B cell (primary cell): Measurements from ENCODE around the gene KIAA1191. TPM values are rescaled to one million over a fixed set of nuclear protein-coding genes. Genes with fewer than 3 reads are reported as not detected.

ENCODE experiments used
- ATAC-seq: fragments of 200-7000 bp; cut with Tn5 transposase; one replicate; pipeline ENCODE4 v1.10.0; 2021; ENCODE audit warnings: low read depth, mild to moderate bottlenecking, moderate number of reproducible peaks, moderate library complexity
- CTCF ChIA-PET: fragments of 350-600 bp; sonication (Branson Sonifier 250); formaldehyde crosslinking; loops from one replicate; lab custom pipeline; 2021; ENCODE audit warnings: antibody characterized with exemption, inconsistent platforms; lab: Charles Lee
- POLR2A ChIA-PET: fragments of 350-600 bp; sonication (Branson Sonifier 250); formaldehyde crosslinking; loops from one replicate; lab custom pipeline; 2021; ENCODE audit warnings: antibody characterized with exemption; lab: Charles Lee
- DNase-seq: peaks from one replicate; pipeline ENCODE4 v3.0.0; 2013
- H2AFZ ChIP-seq: 2 replicates; pipeline ENCODE4 v1.6.1; 2012; ENCODE audit warnings: mild to moderate bottlenecking, low read depth, low read length; ENCODE audit not compliant: insufficient read depth, poor library complexity, severe bottlenecking
- H3K27ac ChIP-seq, 2 donors: 1 replicate in 1 of 2; 2 replicates in 1 of 2; pipeline ENCODE4 v1.5.1; 2012 to 2013; ENCODE audit warnings: low read length in 2 of 2, mild to moderate bottlenecking in 2 of 2, moderate library complexity in 1 of 2
- H3K27me3 ChIP-seq, 4 experiments: fragments of 200-600 bp in 1 of 4; sonication (generic) in 1 of 4; replicated peaks in 1 of 4; 1 replicate in 2 of 4; 2 replicates in 2 of 4; pipeline versions ENCODE4 v1.6.1 to v1.7.0; 2013 to 2016; ENCODE audit warnings: low read length in 3 of 4, mild to moderate bottlenecking in 2 of 4, mixed read lengths in 1 of 4, moderate library complexity in 1 of 4; ENCODE audit not compliant: insufficient read depth in 4 of 4, control insufficient read depth in 3 of 4; ENCODE audit errors: control extremely low read depth in 1 of 4
- H3K36me3 ChIP-seq, 2 experiments: replicated peaks in 1 of 2; 1 replicate in 1 of 2; 2 replicates in 1 of 2; pipeline versions ENCODE4 v1.6.1 to v1.7.1; 2013; ENCODE audit warnings: low read length in 1 of 2; ENCODE audit not compliant: insufficient read depth in 2 of 2, control insufficient read depth in 1 of 2; ENCODE audit errors: control extremely low read depth in 1 of 2, extremely low read depth in 1 of 2
- H3K4me1 ChIP-seq, 2 donors: fragments of 200-600 bp in 1 of 2; sonication (generic) in 1 of 2; 1 replicate in 1 of 2; 2 replicates in 1 of 2; pipeline versions ENCODE4 v1.5.1 to v1.6.1; 2013 to 2017; ENCODE audit warnings: low read length in 2 of 2; ENCODE audit not compliant: control insufficient read depth in 2 of 2, insufficient read depth in 2 of 2
- H3K4me2 ChIP-seq: replicated peaks from 2 replicates; pipeline ENCODE3; 2012; ENCODE audit warnings: mild to moderate bottlenecking, low read depth, low read length; ENCODE audit not compliant: poor library complexity, severe bottlenecking
- H3K4me3 ChIP-seq, 5 experiments: fragments of 200-600 bp in 1 of 5; sonication (generic) in 1 of 5; 1 replicate in 3 of 5; 2 replicates in 2 of 5; pipeline versions ENCODE4 v1.5.1 to v1.7.0; 2011 to 2016; ENCODE audit warnings: low read length in 4 of 5, mild to moderate bottlenecking in 4 of 5, low read depth in 2 of 5, control low read depth in 1 of 5, moderate library complexity in 1 of 5; ENCODE audit not compliant: insufficient read depth in 1 of 5; ENCODE audit errors: control extremely low read depth in 1 of 5, extremely low read depth in 1 of 5
- H3K79me2 ChIP-seq: fragments of 200-600 bp; sonication (generic); one replicate; pipeline ENCODE4 v1.6.0; 2016; ENCODE audit warnings: low read length; ENCODE audit not compliant: control insufficient read depth, insufficient read depth
- H3K9ac ChIP-seq: fragments of 200-600 bp; sonication (generic); 2 replicates; pipeline ENCODE4 v1.6.1; 2017; ENCODE audit warnings: mild to moderate bottlenecking, low read length, moderate library complexity
- H3K9me3 ChIP-seq, 3 donors: one replicate each; pipeline versions ENCODE4 v1.6.1 to v1.7.1; 2013; ENCODE audit warnings: low read length in 2 of 3; ENCODE audit not compliant: control insufficient read depth in 2 of 3, insufficient read depth in 1 of 3; ENCODE audit errors: control extremely low read depth in 1 of 3
- H4K20me1 ChIP-seq: 2 replicates; pipeline ENCODE4 v1.6.0; 2012; ENCODE audit warnings: mild to moderate bottlenecking, low read length; ENCODE audit not compliant: insufficient read depth, control insufficient read depth, poor library complexity, severe bottlenecking
- H3K27ac Mint-ChIP-seq: one replicate; pipeline ENCODE4 v1.8.0; 2021; ENCODE audit warnings: mixed read lengths
- H3K27me3 Mint-ChIP-seq: one replicate; pipeline ENCODE4 v1.8.0; 2021; ENCODE audit warnings: mixed read lengths
- H3K4me1 Mint-ChIP-seq: one replicate; pipeline ENCODE4 v1.8.0; 2021; ENCODE audit warnings: mixed read lengths
- H3K4me3 Mint-ChIP-seq: one replicate; pipeline ENCODE4 v1.8.0; 2021; ENCODE audit warnings: mixed read lengths
- H3K9me3 Mint-ChIP-seq: one replicate; pipeline ENCODE4 v1.8.0; 2022; ENCODE audit warnings: mixed read lengths; ENCODE audit not compliant: insufficient read depth
- EZH2 ChIP-seq: IDR thresholded peaks from 2 replicates; pipeline ENCODE4 v1.6.1; 2012; ENCODE audit warnings: borderline replicate concordance, low read depth, mild to moderate bottlenecking, moderate library complexity, low read length; ENCODE audit not compliant: insufficient read depth, poor library complexity, severe bottlenecking
- WGBS: methylation state at CpG from one replicate; pipeline ENCODE4 v1.1.5; 2013; ENCODE audit warnings: missing lambda C conversion rate; ENCODE audit not compliant: insufficient coverage; 5-methylcytosine and 5-hydroxymethylcytosine counted together
- intact Hi-C: fragments of 100-400 bp; cut with micrococcal nuclease; formaldehyde crosslinking; loops from one replicate; pipeline ENCODE4 v1.10.0; 2022
- polyA plus RNA-seq: library from polyadenylated mRNA; depleted of rRNA; stranded (reverse); fragments of >200 nt; gene quantifications from 2 replicates; pipeline ENCODE4 v1.2.3, GENCODE V29; 2012
- total RNA-seq, 2 donors: library from RNA; stranded (reverse); fragments of 120-200 nt in 1 of 2; gene quantifications; 1 replicate in 1 of 2; 2 replicates in 1 of 2; pipeline versions ENCODE4 v1.2.3 to v1.2.4, GENCODE V29; 2013 to 2022
- TF ChIP-seq, protein P1 (sequence below): fragments of 200-600 bp; IDR thresholded peaks from one replicate; pipeline ENCODE4 v1.8.0; 2022; ENCODE audit warnings: antibody characterized with exemption, mild to moderate bottlenecking

Gene KIAA1191
- total and polyA plus RNA-seq, 2 donors (not counting 1 experiment from before 2014, with no cell fraction given), result 61.2 to 82.9 TPM

DNA sequence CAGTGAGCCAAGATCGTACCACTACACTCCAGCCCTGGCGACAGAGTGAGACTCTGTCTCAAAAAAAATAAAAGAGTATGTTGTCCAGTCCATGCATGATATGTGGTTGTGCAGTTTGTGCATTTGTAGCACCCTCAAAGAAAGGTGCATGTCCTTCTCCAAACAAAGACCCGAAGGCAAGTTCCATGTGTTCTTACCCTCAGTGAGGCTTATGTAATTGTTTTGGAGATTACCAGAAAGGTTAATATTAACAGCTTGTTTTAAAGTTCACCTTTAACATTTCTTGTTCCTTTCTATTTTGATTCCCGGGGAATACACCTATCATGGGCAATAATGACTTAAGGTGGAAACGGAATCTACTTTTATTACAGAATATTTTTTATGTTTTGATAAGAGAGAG, 22.3 kb downstream of the KIAA1191 start:
- H3K27me3 ChIP-seq, result no peaks in the 10 kb centered on the region
- H4K20me1 ChIP-seq, result no peaks in the 10 kb centered on the region
- ChIA-PET POLR2A (no interaction called here), CTCF (no interaction called here)
- no peak overlapping the region for H3K27ac ChIP-seq
- peaks cover 0 to 3% (median 0%) of the 10 kb centered on the region in 3 donors for H3K9me3 ChIP-seq
- DNase-seq (no peak), ATAC-seq (no peak)
- no peak overlapping the region for H3K4me3 Mint-ChIP-seq
- no peaks in the 10 kb centered on the region for H3K4me1 Mint-ChIP-seq
- no peak overlapping the region for H3K9ac ChIP-seq
- no peak overlapping the region for H3K4me3 ChIP-seq
- H3K4me1 ChIP-seq, result no peaks in the 10 kb centered on the region
- no peaks in the 10 kb centered on the region for H3K79me2 ChIP-seq
- TF ChIP-seq, protein P1, sequence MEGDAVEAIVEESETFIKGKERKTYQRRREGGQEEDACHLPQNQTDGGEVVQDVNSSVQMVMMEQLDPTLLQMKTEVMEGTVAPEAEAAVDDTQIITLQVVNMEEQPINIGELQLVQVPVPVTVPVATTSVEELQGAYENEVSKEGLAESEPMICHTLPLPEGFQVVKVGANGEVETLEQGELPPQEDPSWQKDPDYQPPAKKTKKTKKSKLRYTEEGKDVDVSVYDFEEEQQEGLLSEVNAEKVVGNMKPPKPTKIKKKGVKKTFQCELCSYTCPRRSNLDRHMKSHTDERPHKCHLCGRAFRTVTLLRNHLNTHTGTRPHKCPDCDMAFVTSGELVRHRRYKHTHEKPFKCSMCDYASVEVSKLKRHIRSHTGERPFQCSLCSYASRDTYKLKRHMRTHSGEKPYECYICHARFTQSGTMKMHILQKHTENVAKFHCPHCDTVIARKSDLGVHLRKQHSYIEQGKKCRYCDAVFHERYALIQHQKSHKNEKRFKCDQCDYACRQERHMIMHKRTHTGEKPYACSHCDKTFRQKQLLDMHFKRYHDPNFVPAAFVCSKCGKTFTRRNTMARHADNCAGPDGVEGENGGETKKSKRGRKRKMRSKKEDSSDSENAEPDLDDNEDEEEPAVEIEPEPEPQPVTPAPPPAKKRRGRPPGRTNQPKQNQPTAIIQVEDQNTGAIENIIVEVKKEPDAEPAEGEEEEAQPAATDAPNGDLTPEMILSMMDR, result no peak
- no peak for TF ChIP-seq EZH2
- no peak overlapping the region for H2AFZ ChIP-seq
- H3K36me3 ChIP-seq, result peaks cover 14 to 41% of the 10 kb centered on the region in 2 experiments
- no peaks in the 10 kb centered on the region for H3K27me3 Mint-ChIP-seq
- intact Hi-C loops, result no loop called here
- H3K9me3 Mint-ChIP-seq, result no peaks in the 10 kb centered on the region
- 100% methylated on average over 1 of the region's 5 CpGs for WGBS
- no peak overlapping the region for H3K27ac Mint-ChIP-seq
- H3K4me2 ChIP-seq, result no peak overlapping the region

DNA sequence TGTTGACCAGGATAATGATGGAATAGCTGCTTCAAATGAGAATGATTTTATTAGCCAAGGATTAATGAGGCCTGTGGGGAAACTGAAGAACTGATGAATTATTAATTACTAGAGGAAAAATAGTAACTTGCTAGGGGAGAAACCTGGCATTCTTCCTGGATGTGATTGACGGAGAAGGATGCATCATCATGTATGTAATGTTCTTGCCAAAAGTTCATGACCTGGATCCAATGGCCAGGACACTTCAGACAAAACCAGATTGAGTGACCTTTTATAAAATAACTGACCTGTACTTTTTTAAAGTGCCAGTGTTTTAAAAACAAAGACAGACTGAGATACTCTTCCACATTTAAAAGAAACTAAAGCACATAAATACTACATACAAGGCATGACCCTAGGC, 23.7 kb downstream of the KIAA1191 start:
- CTCF ChIA-PET, result no interaction called here
- Histone ChIP-seq H3K9ac (no peak overlapping the region), H3K79me2 (no peaks in the 10 kb centered on the region), H3K9me3 (peaks cover 0 to 6% (median 4%) of the 10 kb centered on the region in 3 donors), H2AFZ (no peak overlapping the region), H4K20me1 (no peaks in the 10 kb centered on the region), H3K4me2 (no peak overlapping the region), H3K27ac (no peak overlapping the region), H3K4me3 (no peak overlapping the region), H3K36me3 (peaks cover 14 to 39% of the 10 kb centered on the region in 2 experiments), H3K27me3 (no peaks in the 10 kb centered on the region), H3K4me1 (no peaks in the 10 kb centered on the region)
- Mint-ChIP-seq H3K4me1 (no peaks in the 10 kb centered on the region), H3K27me3 (no peaks in the 10 kb centered on the region), H3K4me3 (no peak overlapping the region), H3K9me3 (peaks cover 2% of the 10 kb centered on the region), H3K27ac (no peak overlapping the region)
- WGBS, result 100% methylated on average over 1 of the region's 1 CpG
- DNase-seq (no peak), ATAC-seq (no peak)
- TF ChIP-seq, protein P1, result no peak
- TF ChIP-seq EZH2, result no peak
- POLR2A ChIA-PET, result no interaction called here
- intact Hi-C loops, result no loop called here
